GM19035 (cell line): ENCODE data around the gene VGF.

Experiments
- ATAC-seq: cut with Tn5 transposase; IDR thresholded peaks from one replicate; pipeline ENCODE4 v1.9.1; 2021; ENCODE audit not compliant: unreplicated experiment

The VGF gene

DNA sequence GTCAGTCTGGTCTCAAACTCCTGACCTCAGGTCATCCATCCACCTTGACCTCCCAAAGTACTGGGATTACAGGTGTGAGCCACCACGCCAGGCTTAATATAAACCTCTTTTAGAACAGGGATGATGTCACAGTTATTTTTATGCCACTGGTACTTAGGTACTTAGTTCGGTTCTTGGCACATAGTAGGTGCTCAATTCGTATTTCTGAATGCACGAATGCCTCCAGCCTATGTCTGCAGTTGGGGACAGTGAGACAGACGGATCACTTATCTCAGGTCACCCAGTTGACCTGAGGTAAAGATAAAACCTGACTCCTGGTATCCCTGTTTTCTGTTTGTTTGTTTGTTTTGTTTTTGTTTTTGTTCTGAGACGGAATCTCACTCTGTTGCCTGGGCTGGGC, 20.8 kb upstream of the VGF start:
- ATAC-seq = no peak

DNA sequence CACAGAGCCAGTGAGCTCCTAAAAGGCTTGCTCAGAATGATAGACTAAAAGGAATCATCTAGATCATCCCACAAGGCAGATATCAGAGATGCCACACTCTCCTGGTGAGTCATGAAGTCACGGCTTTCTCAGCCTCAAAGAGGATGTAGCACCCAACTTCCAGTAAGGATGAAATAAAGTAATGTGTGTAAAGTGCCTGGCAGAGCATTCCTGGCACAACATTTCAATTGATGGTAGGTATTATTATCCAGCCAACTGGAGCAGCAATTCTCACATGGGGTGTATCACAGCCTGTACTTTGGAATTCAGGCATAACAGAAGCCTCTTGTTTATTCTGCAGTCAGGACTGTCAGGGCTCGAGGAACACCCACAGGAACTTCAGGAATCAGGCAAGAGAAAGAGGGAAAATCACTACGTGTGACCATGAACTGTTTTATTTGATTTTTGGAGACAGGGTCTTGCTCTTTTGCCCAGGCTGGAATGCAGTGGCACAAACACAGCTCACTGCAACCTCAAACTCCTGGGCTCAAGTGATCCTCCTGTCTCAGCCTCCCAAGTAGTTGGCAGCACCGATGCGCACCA, 20.0 kb upstream of the VGF start:
- ATAC-seq = no peak

DNA sequence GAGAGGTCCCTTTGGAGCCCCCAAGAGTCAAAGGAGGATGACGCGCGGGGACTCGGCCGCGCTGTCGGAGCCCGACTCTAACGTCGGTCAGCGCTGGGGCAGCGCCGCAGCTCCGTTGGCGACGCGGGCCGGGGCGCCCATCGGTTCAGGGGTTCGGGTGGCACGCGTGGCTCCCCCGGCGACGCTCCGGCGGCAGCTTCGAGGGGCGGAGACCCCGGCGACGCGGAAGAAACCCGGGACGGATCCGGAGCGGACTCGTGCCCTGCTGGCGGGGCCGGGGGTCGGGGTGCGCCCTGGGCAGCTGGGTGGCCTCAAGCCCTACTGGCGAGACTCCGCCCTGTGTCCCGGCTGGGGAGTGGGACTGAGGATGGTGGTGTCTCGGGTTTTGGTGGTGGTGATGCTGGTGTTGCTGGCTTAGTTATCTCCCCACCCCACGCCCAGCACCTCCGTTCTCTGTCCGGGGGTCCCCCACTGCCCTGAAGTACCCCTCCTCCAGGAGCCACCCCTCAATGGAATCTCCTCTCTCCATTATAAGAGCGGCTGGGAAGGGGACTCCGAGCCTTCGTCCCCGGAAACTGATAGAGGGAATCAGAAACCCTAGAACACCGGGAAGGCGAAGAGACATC, 14.9 kb upstream of the VGF start, which contains the start of gene NAT16:
Gene NAT16 (minus strand): TSS at position 164 of the 626 bp plus-strand sequence. CDS start 5,486 bp downstream, outside the sequence.
- no peak for ATAC-seq

DNA sequence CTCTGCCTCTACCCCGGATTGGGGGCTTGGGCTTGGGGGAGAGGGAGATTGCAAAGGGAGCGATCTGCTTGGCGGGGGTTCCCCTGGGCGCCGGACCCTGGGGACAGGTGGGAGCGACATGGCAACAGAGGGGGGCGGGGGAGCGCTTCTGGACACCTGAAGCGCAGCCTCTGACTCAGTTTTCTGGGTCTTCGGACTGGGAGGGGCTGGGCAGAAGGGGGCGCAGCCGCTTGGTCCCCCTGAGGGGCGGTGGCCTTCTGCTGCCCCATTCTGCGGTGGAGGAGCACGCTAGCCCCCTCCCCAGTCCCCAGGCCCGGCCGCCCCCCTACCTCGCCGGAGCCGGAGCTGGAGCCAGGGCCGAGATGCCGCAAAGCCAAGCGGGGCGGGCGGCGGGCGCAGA, 14.3 kb upstream of the VGF start:
- ATAC-seq = no peak

DNA sequence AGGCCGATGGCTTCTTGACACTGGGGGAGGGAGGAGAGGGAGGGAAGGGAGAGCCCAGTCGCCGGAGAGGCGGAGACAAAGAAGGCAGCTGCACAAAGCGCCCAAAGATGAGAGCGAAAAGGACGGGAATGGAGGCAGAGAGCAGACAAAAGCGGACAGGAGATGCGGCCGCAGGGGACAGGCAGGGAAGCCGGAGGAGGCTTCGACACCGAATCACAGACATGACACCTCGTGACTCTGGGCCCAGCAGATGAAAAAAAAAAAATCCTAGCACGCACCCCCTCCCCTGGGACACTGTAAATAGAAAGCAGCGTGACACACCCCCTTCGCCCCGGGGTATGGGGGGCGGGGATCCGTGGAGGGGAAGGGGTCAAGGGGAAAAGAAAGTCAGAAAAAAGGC, 13.7 kb upstream of the VGF start:
- no peak for ATAC-seq

DNA sequence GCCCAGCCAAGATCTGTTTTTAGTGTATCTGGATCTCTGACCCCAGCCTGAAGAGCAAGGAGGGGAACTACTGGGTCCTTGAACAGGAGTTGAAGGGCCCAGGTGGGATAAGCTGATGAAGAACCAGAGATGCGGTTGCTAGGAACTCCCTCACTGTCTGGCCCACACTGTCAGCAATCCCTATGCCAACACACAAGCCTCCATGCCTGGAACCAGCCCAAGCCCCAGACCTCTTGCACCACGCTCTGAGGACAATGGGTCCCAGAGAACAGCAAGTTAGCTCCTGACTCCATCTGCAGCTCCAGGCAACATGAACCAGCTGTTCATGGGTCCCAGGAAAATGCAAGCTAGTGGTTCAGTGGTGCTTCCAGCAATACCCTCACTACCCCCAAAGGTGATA, 12.3 kb upstream of the VGF start:
- ATAC-seq = no peak

DNA sequence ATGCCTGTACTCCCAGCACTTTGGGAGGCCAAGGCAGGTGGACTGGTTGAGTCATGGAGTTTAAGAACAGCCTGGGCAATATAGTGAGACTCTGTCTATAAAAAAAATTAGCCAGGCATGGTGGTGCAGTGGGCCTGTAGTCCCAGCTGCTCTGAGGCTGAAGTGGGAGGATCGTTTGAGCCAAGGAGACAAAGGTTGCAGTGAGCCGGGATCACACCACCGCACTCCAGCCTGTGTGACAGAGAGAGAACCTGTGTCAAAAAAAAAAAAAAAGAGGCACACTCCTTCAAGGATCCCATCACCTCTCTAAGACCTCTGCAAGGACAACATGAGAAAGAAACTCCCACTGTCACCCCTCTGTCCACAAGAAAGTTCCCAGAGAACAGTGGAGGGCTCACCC, 10.3 kb upstream of the VGF start:
- no peak for ATAC-seq

DNA sequence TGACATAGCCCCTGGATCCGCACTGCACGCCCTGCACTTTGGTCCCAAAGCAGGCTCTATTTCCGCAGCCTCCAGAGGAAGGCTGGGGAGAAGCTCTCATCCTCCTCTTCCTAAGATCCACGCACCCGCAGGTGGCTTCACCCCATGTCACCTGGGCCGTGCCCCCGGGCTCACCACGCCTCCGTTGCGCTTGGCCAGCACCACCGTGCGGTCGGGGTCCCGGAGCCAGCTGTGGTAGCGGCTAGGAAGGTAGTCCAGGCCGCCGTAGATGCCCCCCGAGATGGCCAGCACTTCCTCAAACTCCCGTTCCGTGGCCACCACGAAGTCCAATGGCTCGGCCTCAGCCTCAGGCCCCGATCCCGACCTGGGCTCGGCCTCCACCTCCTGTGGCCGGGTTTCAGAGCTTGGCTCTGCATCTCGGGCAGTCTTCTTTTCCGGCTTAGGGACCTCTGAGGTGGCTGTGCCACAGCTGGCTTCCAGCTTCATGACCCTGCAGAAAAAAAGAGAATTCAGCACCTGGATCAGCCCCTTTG, 9.0 kb upstream of the VGF start:
- ATAC-seq = no peak

DNA sequence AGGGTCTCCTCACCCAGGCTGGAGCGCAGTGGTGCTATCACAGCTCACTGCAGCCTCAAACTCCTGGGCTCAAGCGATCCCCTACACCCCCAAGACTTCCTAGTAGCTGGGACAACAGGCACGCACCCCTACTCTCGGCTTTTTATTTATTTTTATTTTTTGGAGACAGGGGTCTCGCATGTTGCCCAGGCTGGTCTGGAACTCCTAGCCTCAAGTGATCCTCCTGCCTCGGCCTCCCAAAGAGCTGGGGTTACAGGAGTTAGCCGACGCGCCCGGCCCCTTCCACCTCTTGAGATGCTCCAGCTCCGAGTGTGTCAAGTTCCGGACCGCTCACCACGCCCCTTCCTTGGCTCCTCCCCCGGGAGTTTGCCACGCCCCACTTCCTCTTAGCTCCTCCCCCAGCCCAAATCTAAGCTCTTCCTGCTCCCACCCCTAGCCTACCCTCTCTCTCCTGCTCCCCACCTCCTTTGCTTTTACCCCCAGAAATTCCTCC, 8.4 kb upstream of the VGF start:
- peak; percentile 46 for ATAC-seq

DNA sequence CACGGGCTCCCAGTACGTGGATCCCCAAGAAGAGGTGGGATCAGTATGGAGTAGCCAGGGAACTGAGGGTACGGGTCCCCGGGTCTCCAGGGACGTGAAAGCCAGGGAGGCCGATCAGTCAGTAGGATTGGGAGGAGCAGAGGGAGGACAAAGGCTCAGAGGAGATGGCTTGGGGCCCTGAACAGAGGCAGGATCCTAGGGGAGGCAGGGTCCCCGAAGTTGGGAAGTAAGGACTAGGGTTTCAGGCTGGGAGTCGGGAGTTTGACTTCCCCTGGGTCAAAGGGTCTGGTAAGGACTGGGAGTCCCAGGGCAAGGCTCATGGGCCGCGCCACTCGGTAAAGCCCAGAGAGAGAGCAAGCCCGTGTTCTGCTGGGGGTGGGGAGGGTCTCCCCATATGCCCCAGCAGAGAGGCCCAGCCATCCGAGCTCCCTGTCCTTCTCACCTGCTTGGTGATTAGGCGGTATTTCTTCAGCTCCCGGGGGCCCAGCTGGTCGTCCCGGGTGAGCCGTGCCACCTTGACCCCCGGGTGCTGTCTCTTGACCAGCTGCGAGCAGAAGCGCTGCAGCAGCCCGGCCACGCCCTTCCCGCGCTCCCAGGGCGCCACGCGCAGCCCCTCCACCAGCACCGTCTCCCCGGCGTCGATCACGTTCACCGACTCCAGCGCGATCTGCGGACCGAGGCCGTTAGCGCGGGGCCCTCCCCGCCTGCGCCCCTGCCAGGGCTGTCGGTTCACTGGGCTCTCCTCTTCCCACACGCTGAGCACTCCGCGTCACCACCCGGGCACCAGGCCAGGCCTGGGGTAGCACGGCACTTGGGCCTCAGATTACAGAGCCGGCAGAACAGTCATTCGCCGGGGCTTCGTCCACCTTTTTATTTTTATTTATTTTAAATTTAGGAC, 7.7 kb upstream of the VGF start:
- no peak for ATAC-seq

DNA sequence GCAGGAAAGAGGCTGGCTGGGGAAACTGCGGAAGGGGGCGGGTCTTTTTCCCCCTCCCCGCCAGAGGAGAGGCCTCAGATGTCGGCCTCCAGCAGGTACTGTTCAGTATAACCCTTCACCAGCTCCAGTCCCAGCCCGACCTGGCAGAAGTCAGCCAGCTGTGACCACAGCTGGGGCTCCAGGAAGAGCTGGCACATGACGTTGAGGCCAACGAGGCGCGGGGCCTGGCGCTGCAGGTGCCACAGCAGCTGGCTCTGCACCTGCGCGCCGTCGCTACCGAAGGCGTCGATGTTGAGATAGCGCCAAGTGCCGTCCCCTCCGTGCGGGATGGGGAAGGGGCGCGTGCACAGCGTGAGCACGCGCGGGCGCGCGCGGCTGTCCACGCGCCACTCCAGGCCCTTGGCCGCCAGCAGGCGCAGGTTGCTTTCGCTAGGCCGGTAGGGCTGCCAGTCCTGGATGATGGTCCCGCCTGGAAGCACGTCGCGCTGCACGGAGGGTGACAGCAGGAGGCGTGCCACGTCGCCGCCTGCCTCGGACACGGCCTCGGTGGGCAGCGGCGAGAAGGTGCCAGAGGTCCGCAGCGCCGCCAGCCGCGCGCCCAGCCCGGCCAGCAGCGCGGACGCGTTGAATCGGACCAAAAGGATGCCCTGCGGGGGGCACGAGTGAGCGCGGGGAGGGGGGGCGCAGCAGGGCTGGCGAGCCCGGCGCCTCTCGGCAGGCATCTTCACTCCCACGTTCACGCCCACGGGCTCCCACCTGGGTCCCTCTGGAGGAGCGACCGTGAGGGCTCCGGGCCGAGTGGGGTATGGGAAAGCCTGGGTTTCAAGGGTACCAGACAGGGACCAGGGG, 6.9 kb upstream of the VGF start:
- ATAC-seq = no peak

DNA sequence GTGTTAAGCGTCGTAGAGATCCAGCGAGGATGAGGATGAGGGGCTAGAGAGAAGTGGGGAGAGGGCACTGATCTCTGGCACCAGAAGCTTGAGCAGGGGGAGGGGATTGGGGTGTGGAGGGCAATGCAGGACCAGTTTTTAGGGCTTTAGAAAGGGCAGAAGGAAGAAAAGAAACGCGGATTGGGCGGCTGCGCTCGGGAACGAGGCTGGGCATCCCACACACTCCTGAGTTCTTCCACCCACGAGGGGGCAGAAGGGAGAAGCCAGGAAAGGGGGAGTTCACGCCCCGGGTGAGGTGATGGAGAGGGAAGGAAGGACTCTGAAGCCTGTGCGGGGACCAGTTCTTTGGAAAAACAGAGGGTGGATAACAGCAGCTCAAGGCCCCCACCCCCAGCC, 6.1 kb upstream of the VGF start:
- no peak for ATAC-seq

DNA sequence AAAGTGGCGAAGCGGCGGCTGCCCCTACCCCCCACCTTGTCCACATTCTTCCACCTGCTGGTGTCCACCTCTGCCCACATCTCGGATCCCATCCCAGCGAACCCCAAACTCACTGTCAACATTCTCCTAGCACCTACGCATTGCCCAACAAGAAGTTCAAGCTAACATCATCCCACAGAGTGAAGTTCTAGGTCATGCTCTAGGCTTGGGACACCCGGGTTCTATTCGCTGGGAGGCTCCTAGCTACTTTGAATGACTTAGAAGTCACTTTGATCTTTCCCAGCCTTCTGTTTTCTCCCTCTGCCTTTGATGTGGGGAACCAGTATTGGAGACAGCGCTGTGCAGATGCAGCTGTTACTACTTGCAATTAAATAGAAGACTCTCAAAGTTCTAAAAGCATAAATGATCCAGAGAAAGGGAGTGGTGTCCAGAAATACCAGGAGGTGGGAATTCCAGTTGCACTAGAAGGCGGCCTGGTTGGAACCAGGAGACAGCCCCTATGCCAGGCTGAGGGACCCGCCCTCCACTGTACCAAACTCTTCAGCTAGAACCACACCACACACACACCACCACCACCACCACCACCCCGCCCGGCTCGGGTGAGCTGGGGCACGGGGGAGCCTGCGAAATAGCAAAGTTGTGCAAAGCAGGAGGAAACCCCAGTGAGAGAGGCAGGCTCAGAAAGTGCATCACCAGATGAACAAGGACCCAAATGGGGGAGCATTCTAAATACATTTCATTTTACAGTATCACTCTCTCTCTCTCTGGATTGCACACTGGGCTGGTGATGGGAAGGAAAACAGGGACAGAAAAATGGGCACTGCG, 5.5 kb upstream of the VGF start:
- no peak for ATAC-seq

DNA sequence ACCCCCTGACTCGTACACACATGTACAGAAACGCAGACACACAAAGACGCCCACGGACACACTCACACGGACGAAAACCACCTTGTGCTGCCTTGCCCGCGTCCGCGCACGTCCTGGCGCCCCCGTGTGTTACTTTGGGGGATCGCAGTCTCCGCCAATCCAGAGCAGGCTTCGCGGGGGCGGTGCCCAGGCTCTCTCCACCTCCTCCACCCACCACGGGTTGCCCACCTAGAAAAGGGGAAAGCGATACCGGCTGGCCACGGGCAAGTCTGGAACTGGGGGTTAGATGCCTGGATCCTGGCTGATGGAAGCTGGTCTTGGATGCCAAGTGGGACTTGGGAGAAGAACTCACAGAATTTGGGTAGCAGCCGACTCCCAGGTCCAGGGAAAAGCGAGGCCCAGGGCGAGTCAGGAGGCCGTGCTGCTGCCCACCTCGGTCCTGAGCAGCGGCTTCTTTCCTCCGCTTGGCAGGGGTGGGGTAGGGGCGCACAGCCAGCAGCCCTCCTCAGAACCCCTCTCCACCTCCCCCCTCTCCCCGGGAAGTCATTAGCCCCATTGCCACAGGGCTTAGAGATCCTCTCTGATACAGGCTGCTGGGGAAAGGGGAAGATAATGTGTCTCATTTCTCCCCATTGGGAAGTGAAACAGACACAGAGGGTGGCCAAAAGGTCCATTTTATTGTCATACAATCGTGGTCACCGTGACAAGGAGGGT, 4.6 kb upstream of the VGF start:
- ATAC-seq = no peak

DNA sequence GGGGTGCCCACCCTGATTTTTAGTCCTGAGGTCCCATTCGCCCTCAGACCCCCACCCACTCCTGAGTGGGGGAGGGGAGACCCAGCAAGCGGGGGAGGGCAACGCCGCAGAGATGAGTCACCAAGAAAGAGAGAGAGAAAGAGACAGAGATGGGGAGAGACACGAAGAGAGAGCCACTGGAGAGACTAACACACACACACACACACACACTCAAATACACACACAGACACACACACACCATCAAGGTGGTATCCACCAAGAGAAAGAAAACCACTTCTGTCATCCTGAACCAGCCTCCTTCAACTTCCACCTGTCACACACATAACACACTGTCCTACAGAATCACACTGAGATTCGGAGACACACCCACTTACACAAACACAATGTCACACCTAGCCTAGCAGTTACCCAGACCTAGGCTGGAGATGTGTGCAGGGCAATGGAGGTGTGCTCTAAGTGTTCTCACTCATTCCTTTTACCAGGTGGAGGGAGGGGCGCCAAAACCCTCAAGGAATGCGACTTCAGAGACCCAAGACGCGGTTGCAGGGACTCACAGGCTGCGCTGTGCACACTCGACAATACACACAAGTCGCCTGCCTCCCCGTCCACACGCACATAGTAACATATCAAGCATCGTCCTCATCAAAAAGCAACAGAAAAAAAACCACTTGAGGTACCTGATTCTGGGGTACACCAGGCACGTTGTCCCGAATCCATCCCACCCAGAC, 3.9 kb upstream of the VGF start:
- ATAC-seq = no peak

DNA sequence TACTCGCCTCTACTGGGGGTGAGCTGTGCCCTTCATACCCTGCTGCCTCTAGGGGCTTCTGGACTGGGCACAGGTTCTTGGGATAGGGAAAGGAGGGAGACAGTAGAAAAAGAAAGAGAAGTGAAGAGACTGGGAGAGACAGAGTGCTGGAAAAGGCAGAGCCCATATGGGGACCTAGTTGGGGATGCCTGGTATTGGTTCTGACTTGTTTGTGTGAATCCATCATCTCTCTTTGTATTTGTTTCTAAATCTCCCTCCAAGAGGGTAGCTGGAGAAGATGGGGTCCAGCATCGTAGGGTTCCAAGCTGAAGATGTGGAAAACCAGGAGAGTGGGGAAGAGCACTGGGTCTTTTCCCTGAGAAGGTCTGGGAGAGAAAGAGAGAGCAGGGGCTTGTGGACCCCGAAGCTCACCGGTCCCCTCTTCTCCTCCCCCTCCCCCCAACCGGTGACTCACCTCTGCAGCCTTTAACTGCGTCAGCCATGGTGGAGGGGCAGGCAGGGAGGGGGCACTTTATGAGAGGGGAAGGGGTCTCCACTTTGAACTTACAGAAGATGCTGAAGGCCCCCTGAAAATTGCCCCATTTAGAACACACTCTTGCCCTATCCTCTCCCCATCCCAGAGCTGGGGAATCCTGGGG, 3.2 kb upstream of the VGF start:
- no peak for ATAC-seq

DNA sequence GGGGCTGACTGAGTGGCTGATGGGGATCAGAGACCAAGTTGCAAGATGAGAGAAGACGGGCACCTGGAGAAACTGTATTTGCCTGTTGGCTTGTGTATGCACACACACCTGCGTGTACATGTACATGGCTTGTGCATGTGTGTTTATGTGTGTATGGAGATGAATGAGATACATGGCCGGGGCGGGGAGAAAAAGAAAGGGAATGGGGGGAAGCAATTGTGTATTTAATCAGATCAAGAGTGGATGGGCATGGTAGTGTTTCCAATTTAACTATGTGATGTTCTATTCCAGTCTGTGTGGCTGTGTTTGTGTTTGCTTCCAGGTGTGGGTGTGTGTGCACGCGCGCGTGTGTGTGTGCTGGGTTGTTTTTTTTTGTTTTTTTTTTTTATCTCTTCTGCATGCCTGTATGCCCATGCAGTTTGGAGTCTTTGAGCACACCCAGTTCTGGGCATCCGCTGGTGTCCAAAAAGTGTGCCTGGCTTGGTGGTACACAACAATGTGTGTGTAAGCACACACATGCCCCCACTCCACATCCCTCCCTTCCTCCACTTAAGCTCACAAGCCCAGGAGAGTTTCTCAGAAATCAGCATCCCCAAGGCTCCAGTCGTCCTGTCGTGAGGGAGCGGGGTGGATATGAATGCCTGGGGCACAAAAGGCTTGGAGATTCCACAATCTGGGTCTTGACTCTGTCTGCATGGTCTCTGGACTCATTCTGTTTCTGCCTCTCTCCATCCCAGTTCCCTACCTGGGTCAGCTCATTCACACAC, 2.5 kb upstream of the VGF start:
- no peak for ATAC-seq
